Measurements from ENCODE around the gene TLCD1.
A peak's percentile ranks its signal among the peaks of the same experiment; 100 is the strongest.
"Not testable (repeated sequence)": the region's sequence is repeated elsewhere in the genome, so short reads cannot be mapped to it uniquely, and the experiment has no call there.

The TLCD1 gene

GRCh38 chr17:28724500-28725165 lies 1.4 kb downstream of the TLCD1 start:
- H3K4me1 Mint-ChIP-seq = peaks cover 80% of the 10 kb centered on the region
- peak overlapping the region; percentile 66 to 98 for H3K27ac Mint-ChIP-seq
- no peaks in the 10 kb centered on the region for H3K9me3 Mint-ChIP-seq
- no peaks in the 10 kb centered on the region for H3K27me3 Mint-ChIP-seq
- H3K4me3 Mint-ChIP-seq = peak overlapping the region; percentile 98 to 100
- no peak for DNase-seq
- ATAC-seq = no peak

- not testable (repeated sequence) for H3K27ac Mint-ChIP-seq, H3K27me3 Mint-ChIP-seq, ATAC-seq, DNase-seq, H3K9me3 Mint-ChIP-seq
- peak overlapping the region; percentile 98 to 100 for H3K4me3 Mint-ChIP-seq
- H3K4me1 Mint-ChIP-seq = peaks cover 79% of the 10 kb centered on the region
These were observed 2.1 kb downstream of the TLCD1 start for GRCh38 chr17:28723836-28724499.

GRCh38 chr17:28723159-28723835 lies 2.7 kb downstream of the TLCD1 start:
- peaks cover 79% of the 10 kb centered on the region for H3K4me1 Mint-ChIP-seq
- ATAC-seq (no peak), DNase-seq (no peak)
- peak overlapping the region; percentile 21 to 57 for H3K27ac Mint-ChIP-seq
- H3K9me3 Mint-ChIP-seq = no peaks in the 10 kb centered on the region
- peaks cover 4% of the 10 kb centered on the region for H3K27me3 Mint-ChIP-seq
- peak overlapping the region; percentile 97 to 100 for H3K4me3 Mint-ChIP-seq

- H3K27ac Mint-ChIP-seq = peak overlapping the region; percentile 57 to 86
- peak overlapping the region; percentile 97 to 100 for H3K4me3 Mint-ChIP-seq
- no peak for ATAC-seq
- peaks cover 11% of the 10 kb centered on the region for H3K27me3 Mint-ChIP-seq
- peaks cover 79% of the 10 kb centered on the region for H3K4me1 Mint-ChIP-seq
- no peaks in the 10 kb centered on the region for H3K9me3 Mint-ChIP-seq
- no peak for DNase-seq
These were observed 3.4 kb downstream of the TLCD1 start for GRCh38 chr17:28722417-28723158.

- DNase-seq, H3K9me3 Mint-ChIP-seq, ATAC-seq: not testable (repeated sequence)
- peak overlapping the region; percentile 97 to 100 for H3K4me3 Mint-ChIP-seq
- H3K27ac Mint-ChIP-seq = peak overlapping the region; percentile 98 to 99
- peaks cover 26% of the 10 kb centered on the region for H3K27me3 Mint-ChIP-seq
- H3K4me1 Mint-ChIP-seq = peaks cover 74% of the 10 kb centered on the region
These were observed 5.1 kb downstream of the TLCD1 start for GRCh38 chr17:28720997-28721329.

- DNase-seq (peak in 1 of 2 donors; percentile 50), ATAC-seq (no peak)
- Mint-ChIP-seq H3K9me3 (no peaks in the 10 kb centered on the region), H3K4me1 (peaks cover 70% of the 10 kb centered on the region), H3K27ac (peak overlapping the region; percentile 98 to 99), H3K4me3 (peak overlapping the region; percentile 97 to 100), H3K27me3 (peaks cover 31% of the 10 kb centered on the region)
These were observed 5.6 kb downstream of the TLCD1 start for GRCh38 chr17:28720247-28720996.

- DNase-seq (no peak), ATAC-seq (peak; percentile 1)
- Mint-ChIP-seq H3K9me3 (no peaks in the 10 kb centered on the region), H3K27ac (peak overlapping the region; percentile 98 to 99), H3K27me3 (peaks cover 44% of the 10 kb centered on the region), H3K4me3 (peak overlapping the region; percentile 97 to 100), H3K4me1 (peaks cover 56% of the 10 kb centered on the region)
These were observed 7.0 kb downstream of the TLCD1 start for GRCh38 chr17:28719021-28719433.

- Mint-ChIP-seq H3K9me3 (no peaks in the 10 kb centered on the region), H3K4me3 (peak overlapping the region; percentile 80 to 97), H3K27me3 (peaks cover 44% of the 10 kb centered on the region), H3K27ac (peak overlapping the region; percentile 0 to 82), H3K4me1 (peaks cover 50% of the 10 kb centered on the region)
- DNase-seq (no peak), ATAC-seq (no peak)
These were observed 7.6 kb downstream of the TLCD1 start for GRCh38 chr17:28718333-28719020.

- H3K4me1 Mint-ChIP-seq = peaks cover 46% of the 10 kb centered on the region
- H3K27me3 Mint-ChIP-seq = peaks cover 46% of the 10 kb centered on the region
- DNase-seq (no peak), ATAC-seq (peak; percentile 2)
- peak within 1 kb of the TSS; percentile 82 to 94 for H3K27ac Mint-ChIP-seq
- peak within 1 kb of the TSS; percentile 80 to 97 for H3K4me3 Mint-ChIP-seq
- H3K9me3 Mint-ChIP-seq = no peaks in the 10 kb centered on the region
These were observed 8.3 kb downstream of the TLCD1 start, which contains the start of gene RAB34 for GRCh38 chr17:28717578-28718332. RAB34 (minus strand) TSS chr17:28717868; CDS start chr17:28717266, 602 bp downstream.

- Mint-ChIP-seq H3K9me3 (no peaks in the 10 kb centered on the region), H3K27me3 (peaks cover 50% of the 10 kb centered on the region), H3K27ac (no peak overlapping the region), H3K4me3 (peak overlapping the region; percentile 39 to 66), H3K4me1 (peaks cover 46% of the 10 kb centered on the region)
- DNase-seq (no peak), ATAC-seq (no peak)
These were observed 9.1 kb downstream of the TLCD1 start for GRCh38 chr17:28716740-28717577.

- ATAC-seq (no peak), DNase-seq (no peak)
- Mint-ChIP-seq H3K4me3 (no peak overlapping the region), H3K4me1 (peaks cover 44% of the 10 kb centered on the region), H3K27ac (no peak overlapping the region), H3K27me3 (peaks cover 50% of the 10 kb centered on the region), H3K9me3 (no peaks in the 10 kb centered on the region)
These were observed 10.8 kb downstream of the TLCD1 start for GRCh38 chr17:28715217-28715616.

- peaks cover 36% of the 10 kb centered on the region for H3K4me1 Mint-ChIP-seq
- no peak overlapping the region for H3K27ac Mint-ChIP-seq
- no peak for ATAC-seq
These were observed 11.8 kb downstream of the TLCD1 start for GRCh38 chr17:28714281-28714680.

More at GRCh38 chr17:28714281-28714680, 11.8 kb downstream of the TLCD1 start:
- peaks cover 50% of the 10 kb centered on the region for H3K27me3 Mint-ChIP-seq
- no peak for DNase-seq
- no peaks in the 10 kb centered on the region for H3K9me3 Mint-ChIP-seq
- no peak overlapping the region for H3K4me3 Mint-ChIP-seq
